ENCODE results near the gene GABRA5.

Gene GABRA5

DNA sequence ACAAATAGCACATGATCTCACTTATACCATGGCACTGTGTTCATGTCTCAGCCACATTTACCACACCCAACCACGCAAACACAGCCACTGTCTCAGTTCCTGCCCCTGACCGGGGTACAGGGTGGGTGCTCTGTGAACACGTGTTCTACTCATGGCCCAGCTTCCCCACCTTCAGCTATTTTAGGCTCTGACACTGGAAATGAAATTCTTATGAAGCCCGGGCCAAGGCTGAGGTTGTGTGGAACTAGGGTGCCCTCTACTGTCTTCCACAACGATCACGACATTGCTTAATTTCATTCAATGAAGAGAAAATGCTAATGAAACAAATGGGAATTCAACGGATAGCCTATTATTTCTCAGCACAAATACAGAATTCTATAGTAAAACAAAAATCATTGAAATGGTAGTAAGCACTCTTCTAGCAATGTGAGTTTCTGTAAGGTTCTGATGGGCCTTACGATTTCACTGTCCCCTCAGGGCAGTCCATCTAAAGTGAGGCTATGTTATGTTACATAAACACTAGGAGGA, 2.1 kb upstream of the GABRA5 start:
- H3K9me3 Mint-ChIP-seq, result peaks cover 10% of the 10 kb centered on the region
- H3K4me1 Mint-ChIP-seq, result peaks cover 6% of the 10 kb centered on the region
- no peak overlapping the region for H3K27ac Mint-ChIP-seq
- TF ChIP-seq, protein P1, sequence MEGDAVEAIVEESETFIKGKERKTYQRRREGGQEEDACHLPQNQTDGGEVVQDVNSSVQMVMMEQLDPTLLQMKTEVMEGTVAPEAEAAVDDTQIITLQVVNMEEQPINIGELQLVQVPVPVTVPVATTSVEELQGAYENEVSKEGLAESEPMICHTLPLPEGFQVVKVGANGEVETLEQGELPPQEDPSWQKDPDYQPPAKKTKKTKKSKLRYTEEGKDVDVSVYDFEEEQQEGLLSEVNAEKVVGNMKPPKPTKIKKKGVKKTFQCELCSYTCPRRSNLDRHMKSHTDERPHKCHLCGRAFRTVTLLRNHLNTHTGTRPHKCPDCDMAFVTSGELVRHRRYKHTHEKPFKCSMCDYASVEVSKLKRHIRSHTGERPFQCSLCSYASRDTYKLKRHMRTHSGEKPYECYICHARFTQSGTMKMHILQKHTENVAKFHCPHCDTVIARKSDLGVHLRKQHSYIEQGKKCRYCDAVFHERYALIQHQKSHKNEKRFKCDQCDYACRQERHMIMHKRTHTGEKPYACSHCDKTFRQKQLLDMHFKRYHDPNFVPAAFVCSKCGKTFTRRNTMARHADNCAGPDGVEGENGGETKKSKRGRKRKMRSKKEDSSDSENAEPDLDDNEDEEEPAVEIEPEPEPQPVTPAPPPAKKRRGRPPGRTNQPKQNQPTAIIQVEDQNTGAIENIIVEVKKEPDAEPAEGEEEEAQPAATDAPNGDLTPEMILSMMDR (IDR thresholded peaks at IDR 0.05; ENCODE audit: unreplicated experiment in 3 of 3), result peak; percentile 68 to 81 (median 74)
- peak overlapping the region; percentile 12 to 66 (median 24) for H3K4me3 Mint-ChIP-seq
- no peaks in the 10 kb centered on the region for H3K36me3 Mint-ChIP-seq (ENCODE audit: low read depth)
- peaks cover 42% of the 10 kb centered on the region for H3K27me3 Mint-ChIP-seq (ENCODE audit: low read depth)

DNA sequence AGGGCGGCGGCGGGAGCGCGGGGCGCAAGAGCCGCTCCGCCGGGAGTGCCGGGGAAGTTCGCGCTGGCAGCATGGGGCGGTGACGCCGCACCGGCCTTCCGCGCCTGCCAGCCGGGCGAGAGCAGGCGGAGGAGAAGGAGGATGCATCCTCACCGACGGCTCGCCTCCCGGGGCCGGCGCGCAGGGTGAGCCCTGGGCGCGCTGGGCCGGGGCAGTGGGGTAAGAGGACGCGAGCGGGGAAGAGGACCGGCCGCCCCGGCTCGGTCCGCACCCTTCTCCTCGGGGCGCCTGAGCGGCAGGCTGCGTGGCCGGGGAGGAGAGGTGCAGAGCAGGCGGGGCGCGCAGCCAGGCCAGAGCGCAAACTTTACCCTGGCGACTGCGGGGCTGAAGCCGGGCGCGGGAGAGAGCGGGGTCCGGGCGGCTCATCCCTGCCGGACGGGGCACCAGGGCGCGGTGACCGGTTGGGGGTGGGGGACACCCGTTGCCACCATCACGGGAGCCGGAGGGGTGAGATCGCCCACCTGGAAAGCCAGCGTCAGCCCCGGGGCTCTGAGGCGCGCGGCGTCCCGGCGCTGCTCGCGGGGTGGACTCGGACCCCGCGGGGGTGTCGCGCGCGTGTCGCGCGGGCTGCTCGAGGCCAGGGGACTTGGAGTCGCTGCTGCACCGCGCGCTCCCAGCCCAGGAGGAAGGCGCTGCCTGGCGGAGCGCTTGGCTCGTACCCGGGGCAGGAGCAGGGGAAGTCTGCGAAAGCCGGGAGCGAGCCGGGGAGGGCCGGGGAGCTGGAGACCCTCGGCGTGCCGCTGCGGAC, 542 bp downstream of the GABRA5 start:
- H3K4me3 Mint-ChIP-seq, result peak overlapping the region in 1 of 3 experiments; percentile 72
- no peak overlapping the region for H3K27ac Mint-ChIP-seq
- TF ChIP-seq, protein P1 (IDR thresholded peaks at IDR 0.05; ENCODE audit: unreplicated experiment in 3 of 3), result no peak
- peaks cover 13% of the 10 kb centered on the region for H3K4me1 Mint-ChIP-seq
- H3K36me3 Mint-ChIP-seq (ENCODE audit: low read depth), result no peaks in the 10 kb centered on the region
- H3K9me3 Mint-ChIP-seq, result no peaks in the 10 kb centered on the region
- peaks cover 69% of the 10 kb centered on the region for H3K27me3 Mint-ChIP-seq (ENCODE audit: low read depth)

DNA sequence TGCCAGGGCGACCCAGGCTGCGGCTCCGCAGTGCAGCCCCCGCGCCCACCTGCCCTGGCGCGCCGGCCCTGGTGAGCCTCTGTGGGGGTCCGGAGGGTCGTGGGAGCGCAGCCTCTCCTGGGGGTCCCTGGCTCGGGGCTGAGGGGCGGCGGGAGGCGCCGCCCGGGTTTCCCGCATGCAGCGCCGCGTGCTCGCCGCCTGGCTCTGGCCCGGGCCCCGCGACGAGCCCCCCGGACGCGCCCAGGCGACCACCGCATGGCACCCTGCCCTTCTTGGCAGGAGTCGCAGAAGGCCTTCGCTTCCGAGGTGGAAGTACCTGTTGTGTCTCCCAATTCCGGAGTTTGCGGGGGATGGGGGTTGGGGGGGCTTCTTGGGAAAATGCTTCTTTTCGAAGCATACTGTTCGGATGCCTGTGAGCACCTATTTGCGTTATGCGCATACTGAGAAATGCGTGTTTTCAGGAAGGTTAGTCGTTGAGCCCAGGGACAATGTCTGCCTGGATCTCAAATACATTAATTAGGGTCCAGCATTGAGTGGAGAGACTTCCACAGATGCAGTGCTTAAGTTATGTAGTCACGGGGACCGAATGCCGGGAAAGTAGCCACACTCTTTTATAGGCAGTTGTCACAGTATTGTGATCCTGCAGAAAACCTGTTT, 1.3 kb downstream of the GABRA5 start:
- Mint-ChIP-seq H3K27me3 (ENCODE audit: low read depth) (peaks cover 75% of the 10 kb centered on the region), H3K9me3 (no peaks in the 10 kb centered on the region), H3K27ac (no peak overlapping the region), H3K36me3 (ENCODE audit: low read depth) (no peaks in the 10 kb centered on the region), H3K4me1 (peaks cover 13% of the 10 kb centered on the region), H3K4me3 (peak overlapping the region; percentile 63 to 80 (median 78))
- TF ChIP-seq, protein P1 (IDR thresholded peaks at IDR 0.05; ENCODE audit: unreplicated experiment in 3 of 3), result no peak

DNA sequence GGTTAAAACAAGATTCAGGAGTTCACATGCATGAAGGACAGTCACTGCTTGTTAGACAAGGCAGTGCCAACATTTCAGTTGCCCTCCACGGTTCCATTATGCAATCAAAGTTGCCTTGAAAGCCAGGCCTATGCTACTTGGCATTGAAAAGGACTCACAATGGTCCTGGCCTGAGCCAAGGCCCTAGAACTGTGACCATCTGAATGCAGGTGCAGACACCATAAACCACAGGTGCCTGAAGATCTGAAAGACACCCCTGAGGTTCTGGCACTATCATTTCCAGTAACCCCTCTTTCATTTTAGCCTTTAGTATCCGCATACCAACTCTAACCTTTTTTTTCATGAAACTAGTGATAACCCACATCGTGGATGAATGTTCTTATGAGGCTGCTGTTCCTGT, 2.8 kb downstream of the GABRA5 start:
- Mint-ChIP-seq H3K27me3 (ENCODE audit: low read depth) (peaks cover 80% of the 10 kb centered on the region), H3K36me3 (ENCODE audit: low read depth) (no peaks in the 10 kb centered on the region), H3K4me1 (peaks cover 13% of the 10 kb centered on the region), H3K27ac (no peak overlapping the region), H3K4me3 (peak overlapping the region; percentile 60 to 76 (median 69)), H3K9me3 (no peaks in the 10 kb centered on the region)
- TF ChIP-seq, protein P1 (IDR thresholded peaks at IDR 0.05; ENCODE audit: unreplicated experiment in 3 of 3), result no peak

DNA sequence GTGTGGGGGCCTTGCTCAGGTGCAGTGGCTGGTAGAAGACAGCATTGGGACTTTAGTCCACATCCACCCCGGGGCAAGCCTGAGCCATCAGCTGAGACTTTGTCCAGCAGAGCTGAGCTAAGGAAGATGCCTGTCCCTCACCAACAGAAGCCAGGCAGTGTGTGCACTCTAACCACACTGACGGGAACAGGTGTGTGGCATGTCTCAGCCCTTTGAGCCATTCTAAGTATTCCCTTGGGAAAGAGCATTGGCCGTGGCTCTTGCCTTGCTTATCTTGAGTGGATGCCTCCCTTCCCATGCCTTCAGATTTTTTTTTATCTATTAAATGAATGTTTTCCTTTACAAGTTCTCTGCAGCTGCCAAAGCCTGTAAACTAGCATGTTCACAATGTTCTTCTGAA, 3.5 kb downstream of the GABRA5 start:
- H3K9me3 Mint-ChIP-seq, result no peaks in the 10 kb centered on the region

More for the DNA sequence above, 3.5 kb downstream of the GABRA5 start:
- TF ChIP-seq, protein P1 (IDR thresholded peaks at IDR 0.05; ENCODE audit: unreplicated experiment in 3 of 3), result no peak
- Mint-ChIP-seq H3K27ac (no peak overlapping the region), H3K4me3 (peak overlapping the region in 2 of 3 experiments; percentile 27 to 49), H3K4me1 (peaks cover 13% of the 10 kb centered on the region), H3K27me3 (ENCODE audit: low read depth) (peaks cover 76% of the 10 kb centered on the region), H3K36me3 (ENCODE audit: low read depth) (no peaks in the 10 kb centered on the region)
